ENCODE measurements around the gene FSTL4. TPM values are rescaled to one million over a fixed set of nuclear protein-coding genes. Genes with fewer than 3 reads are reported as not detected.

FSTL4 gene
- total RNA-seq, 4 donors from 2014 or later = 0.27 TPM; not detected in 3

DNA sequence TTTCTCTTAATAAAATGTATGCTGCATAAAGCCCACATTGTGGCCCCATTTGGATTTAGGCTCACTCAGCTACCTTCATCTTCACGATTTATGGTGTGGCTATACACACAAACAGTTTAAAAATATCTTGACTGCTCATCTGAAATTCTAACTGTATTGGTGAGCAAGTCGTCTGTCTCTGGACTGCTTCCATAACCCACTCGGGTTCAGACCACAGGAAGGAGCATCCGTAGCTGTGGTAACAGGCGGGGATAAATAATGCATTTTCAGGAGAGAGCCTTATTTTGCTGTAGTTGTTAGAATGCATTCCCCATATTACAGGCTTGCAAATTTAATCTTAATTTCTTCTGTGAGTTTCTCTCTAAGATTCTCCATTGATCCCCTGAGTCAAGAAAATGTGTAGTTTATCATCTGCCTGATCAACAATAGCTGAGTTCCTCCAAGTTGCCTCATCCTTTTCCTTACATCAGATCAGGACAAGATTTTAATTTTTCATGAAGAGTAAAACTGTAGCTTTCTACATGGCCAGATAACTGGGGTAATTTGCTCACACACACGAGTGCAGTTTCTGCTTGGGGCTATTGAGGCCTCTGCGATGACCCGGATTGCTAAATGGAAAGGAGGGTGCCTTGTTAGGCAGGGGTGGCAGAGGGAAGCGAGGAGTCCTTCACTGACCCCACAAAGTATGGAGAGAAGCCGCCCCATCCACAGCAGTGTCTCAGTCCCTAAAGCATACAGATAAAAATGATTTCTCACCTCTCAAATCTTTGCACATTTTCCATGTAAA, 133.9 kb downstream of the FSTL4 start:
- H3K27me3 ChIP-seq = no peaks in the 10 kb centered on the region
- peaks cover 0 to 4% (median under 1%) of the 10 kb centered on the region in 4 donors for H3K4me1 ChIP-seq
- H3K27ac ChIP-seq = no peak overlapping the region
- no peak for DNase-seq
- TF ChIP-seq, protein P1, sequence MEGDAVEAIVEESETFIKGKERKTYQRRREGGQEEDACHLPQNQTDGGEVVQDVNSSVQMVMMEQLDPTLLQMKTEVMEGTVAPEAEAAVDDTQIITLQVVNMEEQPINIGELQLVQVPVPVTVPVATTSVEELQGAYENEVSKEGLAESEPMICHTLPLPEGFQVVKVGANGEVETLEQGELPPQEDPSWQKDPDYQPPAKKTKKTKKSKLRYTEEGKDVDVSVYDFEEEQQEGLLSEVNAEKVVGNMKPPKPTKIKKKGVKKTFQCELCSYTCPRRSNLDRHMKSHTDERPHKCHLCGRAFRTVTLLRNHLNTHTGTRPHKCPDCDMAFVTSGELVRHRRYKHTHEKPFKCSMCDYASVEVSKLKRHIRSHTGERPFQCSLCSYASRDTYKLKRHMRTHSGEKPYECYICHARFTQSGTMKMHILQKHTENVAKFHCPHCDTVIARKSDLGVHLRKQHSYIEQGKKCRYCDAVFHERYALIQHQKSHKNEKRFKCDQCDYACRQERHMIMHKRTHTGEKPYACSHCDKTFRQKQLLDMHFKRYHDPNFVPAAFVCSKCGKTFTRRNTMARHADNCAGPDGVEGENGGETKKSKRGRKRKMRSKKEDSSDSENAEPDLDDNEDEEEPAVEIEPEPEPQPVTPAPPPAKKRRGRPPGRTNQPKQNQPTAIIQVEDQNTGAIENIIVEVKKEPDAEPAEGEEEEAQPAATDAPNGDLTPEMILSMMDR (IDR thresholded peaks at IDR 0.05) = no peak
- TF ChIP-seq EP300 (IDR thresholded peaks at IDR 0.05; ENCODE audit: low read depth) (no peak), POLR2AphosphoS5 (IDR thresholded peaks at IDR 0.05) (no peak), POLR2A (IDR thresholded peaks at IDR 0.05) (no peak)
- H3K4me3 ChIP-seq = no peak overlapping the region
- 64 to 73% methylated on average over 7 to 10 of the region's 10 CpGs for WGBS, 2 donors (ENCODE audit: low coverage in 1 of 2)
- in situ Hi-C loops (cut with MboI; ENCODE audit: low pct_ligation_motif_present in 1 of 4, low pct_unique_long_range_greater_than_20kb in 1 of 4, low sequenced_read_pairs in 3 of 4) (no loop called here), intact Hi-C loops (cut with DNase I; ENCODE audit: low total_unique reads) (no loop called here)
- H3K36me3 ChIP-seq = no peaks in the 10 kb centered on the region
- no peaks in the 10 kb centered on the region for H3K9me3 ChIP-seq

DNA sequence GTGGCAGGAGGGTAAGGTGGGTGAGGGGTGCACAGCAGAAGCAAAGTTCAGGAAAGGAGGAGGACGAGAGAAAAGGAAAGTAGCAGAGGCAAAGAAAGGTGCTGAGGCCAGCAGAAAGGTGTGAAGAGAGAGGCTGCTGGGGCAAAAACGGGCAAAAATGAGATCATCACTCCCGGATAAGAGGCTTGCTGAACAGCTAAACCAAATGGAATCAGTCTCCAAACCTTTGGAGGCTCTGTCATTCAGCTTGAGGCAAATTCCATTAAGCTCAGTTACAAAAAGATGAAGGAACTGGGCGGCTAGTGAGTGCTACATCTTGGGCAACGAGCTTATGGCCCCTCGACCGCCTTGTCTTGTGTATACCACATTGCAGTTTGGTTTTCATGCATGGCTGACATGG, 136.4 kb downstream of the FSTL4 start:
- in situ Hi-C loops (cut with MboI; ENCODE audit: low pct_ligation_motif_present in 1 of 4, low pct_unique_long_range_greater_than_20kb in 1 of 4, low sequenced_read_pairs in 3 of 4) (no loop called here), intact Hi-C loops (cut with DNase I; ENCODE audit: low total_unique reads) (no loop called here)
- TF ChIP-seq EP300 (IDR thresholded peaks at IDR 0.05; ENCODE audit: low read depth) (no peak), POLR2AphosphoS5 (IDR thresholded peaks at IDR 0.05) (no peak), POLR2A (IDR thresholded peaks at IDR 0.05) (no peak)
- TF ChIP-seq, protein P1 (IDR thresholded peaks at IDR 0.05) = no peak
- DNase-seq = no peak
- Histone ChIP-seq H3K27ac (no peak overlapping the region), H3K4me1 (no peaks in the 10 kb centered on the region), H3K27me3 (no peaks in the 10 kb centered on the region), H3K4me3 (no peak overlapping the region), H3K9me3 (no peaks in the 10 kb centered on the region), H3K36me3 (no peaks in the 10 kb centered on the region)
- WGBS, 2 donors (ENCODE audit: low coverage in 1 of 2) = 74 to 79% methylated on average over 7 of the region's 7 CpGs

DNA sequence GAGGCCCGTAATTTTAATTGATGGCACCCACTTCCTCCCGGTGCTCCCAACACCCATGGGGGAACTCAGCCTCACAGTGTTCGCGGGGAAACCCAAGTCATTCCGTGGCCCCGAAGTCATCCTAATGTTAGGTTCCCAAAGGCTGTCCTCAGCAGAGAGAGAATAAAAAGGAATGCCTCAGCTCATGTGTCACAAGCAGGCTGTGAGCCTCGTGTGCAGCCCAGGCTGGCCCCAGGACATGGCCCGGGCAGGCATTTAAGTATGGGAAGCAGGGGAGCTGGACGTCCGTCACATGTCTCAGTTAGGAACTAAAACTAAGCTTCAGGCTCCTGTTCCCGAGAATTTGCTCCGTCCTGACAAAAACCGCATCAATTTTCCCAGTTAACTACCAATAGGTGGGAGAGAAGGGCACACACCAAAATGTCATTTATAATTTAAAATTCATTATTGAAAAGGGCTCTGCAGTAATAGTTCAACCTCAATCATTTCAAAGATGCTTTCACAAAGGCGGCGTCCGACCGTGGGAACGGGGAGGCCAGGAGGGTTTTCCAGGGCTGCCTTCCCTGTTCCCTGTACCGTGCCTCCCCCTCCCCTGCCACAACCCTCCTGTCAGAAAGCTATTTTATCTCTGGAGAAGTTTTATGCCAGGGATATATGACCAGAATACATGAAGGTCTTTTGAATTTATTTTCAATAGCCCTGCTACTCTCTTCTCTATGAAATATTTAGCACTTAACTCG, 137.3 kb downstream of the FSTL4 start:
- no peaks in the 10 kb centered on the region for H3K27me3 ChIP-seq
- 71 to 88% methylated on average over 7 to 20 of the region's 20 CpGs for WGBS, 2 donors (ENCODE audit: low coverage in 1 of 2)
- no peaks in the 10 kb centered on the region for H3K36me3 ChIP-seq
- TF ChIP-seq POLR2A (IDR thresholded peaks at IDR 0.05) (no peak), EP300 (IDR thresholded peaks at IDR 0.05; ENCODE audit: low read depth) (no peak), POLR2AphosphoS5 (IDR thresholded peaks at IDR 0.05) (no peak)
- TF ChIP-seq, protein P1 (IDR thresholded peaks at IDR 0.05) = no peak
- H3K4me3 ChIP-seq = no peak overlapping the region
- DNase-seq = no peak
- H3K9me3 ChIP-seq = no peaks in the 10 kb centered on the region
- in situ Hi-C loops (cut with MboI; ENCODE audit: low pct_ligation_motif_present in 1 of 4, low pct_unique_long_range_greater_than_20kb in 1 of 4, low sequenced_read_pairs in 3 of 4) (no loop called here), intact Hi-C loops (cut with DNase I; ENCODE audit: low total_unique reads) (no loop called here)
- H3K27ac ChIP-seq = no peak overlapping the region
- H3K4me1 ChIP-seq = no peaks in the 10 kb centered on the region

DNA sequence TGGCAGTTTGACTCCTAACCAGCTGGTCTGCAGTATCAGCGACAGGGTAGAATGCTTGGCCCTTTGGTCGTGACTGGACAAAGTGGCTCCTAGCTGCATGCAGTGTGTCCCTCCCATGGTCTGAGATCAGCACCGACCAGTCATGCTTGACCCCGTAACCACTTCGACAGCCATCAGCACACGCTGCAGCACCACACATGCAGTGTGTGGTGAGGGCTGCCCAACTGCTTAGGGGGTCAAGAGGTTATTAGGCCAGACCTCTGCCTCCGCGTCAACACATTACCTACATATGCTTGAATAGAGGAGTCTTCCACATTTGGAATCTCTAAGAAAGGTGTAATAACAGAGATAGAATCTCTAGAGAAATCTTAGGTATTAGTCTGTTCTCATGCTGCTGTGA, 139.1 kb downstream of the FSTL4 start:
- 82 to 85% methylated on average over 6 to 7 of the region's 8 CpGs for WGBS, 2 donors (ENCODE audit: low coverage in 1 of 2)

More for the DNA sequence above, 139.1 kb downstream of the FSTL4 start:
- Histone ChIP-seq H3K36me3 (no peaks in the 10 kb centered on the region), H3K4me1 (no peaks in the 10 kb centered on the region), H3K9me3 (no peaks in the 10 kb centered on the region), H3K27ac (no peak overlapping the region), H3K4me3 (no peak overlapping the region), H3K27me3 (no peaks in the 10 kb centered on the region)
- in situ Hi-C loops (cut with MboI; ENCODE audit: low pct_ligation_motif_present in 1 of 4, low pct_unique_long_range_greater_than_20kb in 1 of 4, low sequenced_read_pairs in 3 of 4) = no loop called here
- no peak for DNase-seq
- no peak for TF ChIP-seq POLR2AphosphoS5 (IDR thresholded peaks at IDR 0.05)
- no peak for TF ChIP-seq POLR2A (IDR thresholded peaks at IDR 0.05)
- TF ChIP-seq EP300 (IDR thresholded peaks at IDR 0.05; ENCODE audit: low read depth) = no peak
- TF ChIP-seq, protein P1 (IDR thresholded peaks at IDR 0.05) = no peak
- intact Hi-C loops (cut with DNase I; ENCODE audit: low total_unique reads) = no loop called here

Data from transverse colon (tissue), 4 donors.